ENCODE results near the gene NR2F2.

- no peak for TF ChIP-seq YY1 (IDR thresholded peaks at IDR 0.05; ENCODE audit: insufficient read depth, insufficient read length)
- TF ChIP-seq ZNF274 (IDR thresholded peaks at IDR 0.05; ENCODE audit: low read depth, low read length): no peak
- no peak for TF ChIP-seq SUZ12 (IDR thresholded peaks at IDR 0.05; ENCODE audit: extremely low read depth, insufficient read depth, insufficient read length)
Measured at GRCh38 chr15:96348112-96349027, 17.9 kb downstream of the NR2F2 start.
